ENCODE measurements around the gene ZBTB20. TPM values are rescaled to one million over a fixed set of nuclear protein-coding genes. Genes with fewer than 3 reads are reported as not detected.

Gene ZBTB20
- total RNA-seq, 1 donor from 2014 or later, result 3.9 TPM

- FAIRE-seq, result no peak
- TF ChIP-seq CTCF (IDR thresholded peaks at IDR 0.05; ENCODE audit: insufficient read depth, low read length, severe bottlenecking), result no peak
- H3K4me3 ChIP-seq (ENCODE audit: low read depth, low read length), result no peak overlapping the region
- no peaks in the 10 kb centered on the region for H3K36me3 ChIP-seq (ENCODE audit: control insufficient read depth, insufficient read depth, low read length)
- no peaks in the 10 kb centered on the region for H3K27me3 ChIP-seq (ENCODE audit: control insufficient read depth, insufficient read depth, low read length)
- DNase-seq (ENCODE audit: low read depth), result no peak
These were observed 839.3 kb downstream of the ZBTB20 start for GRCh38 chr3:114307832-114308231.

- no peaks in the 10 kb centered on the region for H3K27me3 ChIP-seq (ENCODE audit: control insufficient read depth, insufficient read depth, low read length)
- no peak for DNase-seq (ENCODE audit: low read depth)
- H3K36me3 ChIP-seq (ENCODE audit: control insufficient read depth, insufficient read depth, low read length), result no peaks in the 10 kb centered on the region
- no peak for FAIRE-seq
- TF ChIP-seq CTCF (IDR thresholded peaks at IDR 0.05; ENCODE audit: insufficient read depth, low read length, severe bottlenecking), result no peak
- H3K4me3 ChIP-seq (ENCODE audit: low read depth, low read length), result no peak overlapping the region
These were observed 839.8 kb downstream of the ZBTB20 start for GRCh38 chr3:114307222-114307830.

- TF ChIP-seq CTCF (IDR thresholded peaks at IDR 0.05; ENCODE audit: insufficient read depth, low read length, severe bottlenecking), result no peak
- DNase-seq (ENCODE audit: low read depth) (no peak), FAIRE-seq (no peak)
- no peaks in the 10 kb centered on the region for H3K27me3 ChIP-seq (ENCODE audit: control insufficient read depth, insufficient read depth, low read length)
- no peaks in the 10 kb centered on the region for H3K36me3 ChIP-seq (ENCODE audit: control insufficient read depth, insufficient read depth, low read length)
- no peak overlapping the region for H3K4me3 ChIP-seq (ENCODE audit: low read depth, low read length)
These were observed 847.0 kb downstream of the ZBTB20 start for GRCh38 chr3:114299941-114300624.

GRCh38 chr3:114299421-114299820 is 847.7 kb downstream of the ZBTB20 start:
- H3K4me3 ChIP-seq (ENCODE audit: low read depth, low read length), result no peak overlapping the region
- no peak for FAIRE-seq
- peak; percentile 10 for DNase-seq (ENCODE audit: low read depth)
- H3K36me3 ChIP-seq (ENCODE audit: control insufficient read depth, insufficient read depth, low read length), result no peaks in the 10 kb centered on the region
- peak; percentile 44 for TF ChIP-seq CTCF (IDR thresholded peaks at IDR 0.05; ENCODE audit: insufficient read depth, low read length, severe bottlenecking)
- H3K27me3 ChIP-seq (ENCODE audit: control insufficient read depth, insufficient read depth, low read length), result no peaks in the 10 kb centered on the region

- Histone ChIP-seq H3K4me3 (ENCODE audit: low read depth, low read length) (no peak overlapping the region), H3K36me3 (ENCODE audit: control insufficient read depth, insufficient read depth, low read length) (no peaks in the 10 kb centered on the region), H3K27me3 (ENCODE audit: control insufficient read depth, insufficient read depth, low read length) (no peaks in the 10 kb centered on the region)
- DNase-seq (ENCODE audit: low read depth) (no peak), FAIRE-seq (no peak)
- no peak for TF ChIP-seq CTCF (IDR thresholded peaks at IDR 0.05; ENCODE audit: insufficient read depth, low read length, severe bottlenecking)
These were observed 851.1 kb downstream of the ZBTB20 start for GRCh38 chr3:114295946-114296345.
